ENCODE data around the gene SORCS2. TPM values are rescaled to one million over a fixed set of nuclear protein-coding genes. Genes with fewer than 3 reads are reported as not detected.

Gene SORCS2
- total RNA-seq, 6 experiments from 2014 or later = 0.18 to 6.2 (median 3.1) TPM

- 53% methylated on average over 4 of the region's 16 CpGs for WGBS (ENCODE audit: insufficient coverage, low coverage, low lambda C conversion rate, missing lambda C conversion rate)
- Histone ChIP-seq H3K36me3 (no peaks in the 10 kb centered on the region), H3K4me1 (no peaks in the 10 kb centered on the region), H3K27me3 (no peaks in the 10 kb centered on the region), H3K4me3 (no peak overlapping the region), H3K9me3 (no peaks in the 10 kb centered on the region), H3K27ac (no peak overlapping the region)
- TF ChIP-seq POLR2A (IDR thresholded peaks at IDR 0.05) = no peak
- TF ChIP-seq CTCF (IDR thresholded peaks at IDR 0.05) = no peak
- DNase-seq (peak in 1 of 3 donors; percentile 40), ATAC-seq (no peak)
- intact Hi-C loops (cut with DNase I) = no loop called here
Observed at GRCh38 chr4:7768736-7769135, 576.4 kb downstream of the SORCS2 start.

DNA sequence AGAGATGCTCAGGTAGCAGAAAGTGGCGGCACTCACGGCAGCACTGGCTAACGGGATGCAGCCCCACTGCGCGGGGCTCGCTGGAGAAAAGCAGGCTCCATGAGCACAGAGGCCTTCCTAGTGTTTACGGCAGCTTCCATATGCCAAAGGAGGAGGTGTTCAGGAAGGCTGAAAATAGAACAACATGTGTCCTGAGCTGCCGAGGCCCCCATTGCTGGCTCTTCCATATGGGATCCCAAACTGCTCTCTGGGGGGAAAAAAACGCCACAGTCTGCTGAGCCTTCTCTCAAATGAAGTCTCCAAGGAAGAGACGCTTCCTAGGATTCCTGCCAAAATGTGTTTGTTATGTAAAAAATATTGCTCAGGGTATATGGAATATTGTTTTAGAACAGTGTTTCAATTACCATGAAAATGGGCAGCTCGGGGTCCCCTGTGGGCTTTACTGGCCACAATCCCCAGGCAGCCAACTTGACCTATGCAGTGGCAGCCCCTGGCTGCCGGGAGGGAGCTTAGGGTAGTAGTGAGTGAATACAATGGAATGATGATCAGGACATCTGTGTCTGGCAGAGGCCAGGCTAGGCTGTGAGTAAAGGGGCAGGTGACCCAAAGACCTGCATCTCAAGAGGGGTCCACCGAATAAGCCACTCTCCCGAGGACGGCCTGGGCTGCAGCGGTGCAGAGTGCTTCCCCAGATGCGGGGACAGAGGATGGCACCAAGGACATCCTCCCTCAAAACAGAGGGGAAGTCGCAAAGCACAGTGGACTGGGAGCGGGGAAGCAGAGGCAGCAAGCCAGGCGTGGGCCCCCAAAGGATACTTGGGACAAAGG is 577.3 kb downstream of the SORCS2 start:
- intact Hi-C loops (cut with DNase I) = no loop called here
- Histone ChIP-seq H3K27me3 (no peaks in the 10 kb centered on the region), H3K36me3 (no peaks in the 10 kb centered on the region), H3K4me1 (no peaks in the 10 kb centered on the region), H3K27ac (no peak overlapping the region), H3K4me3 (no peak overlapping the region), H3K9me3 (no peaks in the 10 kb centered on the region)
- DNase-seq = peak in 1 of 3 donors; percentile 38
- 72% methylated on average over 12 of the region's 20 CpGs for WGBS (ENCODE audit: insufficient coverage, low coverage, low lambda C conversion rate, missing lambda C conversion rate)
- TF ChIP-seq POLR2A (IDR thresholded peaks at IDR 0.05) (no peak), CTCF (IDR thresholded peaks at IDR 0.05) (no peak)
- ATAC-seq = no peak

- peak in 1 of 3 donors; percentile 42 for DNase-seq
- Histone ChIP-seq H3K4me1 (no peaks in the 10 kb centered on the region), H3K27ac (no peak overlapping the region), H3K4me3 (no peak overlapping the region), H3K9me3 (no peaks in the 10 kb centered on the region), H3K27me3 (no peaks in the 10 kb centered on the region), H3K36me3 (no peaks in the 10 kb centered on the region)
- TF ChIP-seq POLR2A (IDR thresholded peaks at IDR 0.05) (no peak), CTCF (IDR thresholded peaks at IDR 0.05) (peak; percentile 13 to 41 (median 25))
- intact Hi-C loops (cut with DNase I) = no loop called here
- WGBS (ENCODE audit: insufficient coverage, low coverage, low lambda C conversion rate, missing lambda C conversion rate) = 66% methylated on average over 10 of the region's 13 CpGs
- peak in 3 of 4 donors; percentile 24 to 44 (median 32) for ATAC-seq
Observed at GRCh38 chr4:7770224-7771050, 578.1 kb downstream of the SORCS2 start.

DNA sequence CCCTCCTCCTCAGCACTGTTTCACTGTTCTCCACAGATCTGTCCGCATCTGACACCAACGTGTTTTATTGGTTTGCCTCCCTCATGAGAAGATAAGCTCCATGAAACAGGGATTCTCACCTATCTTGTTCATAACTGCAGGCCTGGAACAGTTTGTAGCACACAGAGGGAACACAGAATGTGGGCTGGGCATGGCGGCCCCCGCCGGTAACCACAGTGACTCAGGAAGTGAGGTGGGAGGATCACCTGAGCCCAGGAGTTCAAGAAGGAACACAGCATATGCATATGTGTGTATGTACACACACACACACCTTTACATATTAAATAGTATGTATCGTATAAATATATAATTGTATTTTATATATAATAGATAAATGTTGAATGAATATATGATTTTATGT is 578.7 kb downstream of the SORCS2 start:
- no peaks in the 10 kb centered on the region for H3K36me3 ChIP-seq

More for the DNA sequence above, 578.7 kb downstream of the SORCS2 start:
- Histone ChIP-seq H3K27me3 (no peaks in the 10 kb centered on the region), H3K4me3 (no peak overlapping the region), H3K4me1 (no peaks in the 10 kb centered on the region), H3K27ac (no peak overlapping the region), H3K9me3 (no peaks in the 10 kb centered on the region)
- WGBS (ENCODE audit: insufficient coverage, low coverage, low lambda C conversion rate, missing lambda C conversion rate) = 74% methylated on average over 6 of the region's 6 CpGs
- intact Hi-C loops (cut with DNase I) = no loop called here
- no peak for TF ChIP-seq CTCF (IDR thresholded peaks at IDR 0.05)
- no peak for TF ChIP-seq POLR2A (IDR thresholded peaks at IDR 0.05)
- DNase-seq = no peak
- ATAC-seq = no peak

All from right lobe of liver (tissue), 6 donors.